GM18858 (cell line): ENCODE data around the gene MRPL44.
A peak's percentile ranks its signal among the peaks of the same experiment; 100 is the strongest.

Experiments
- ATAC-seq: cut with Tn5 transposase; IDR thresholded peaks from one replicate; pipeline ENCODE4 v1.9.1; 2021; ENCODE audit not compliant: unreplicated experiment

MRPL44 gene

GRCh38 chr2:223957092-223957851 lies at the start of gene MRPL44:
Gene MRPL44, plus strand, starts transcription at chr2:223957463. Its CDS starts 10 bp downstream, at chr2:223957473.
- ATAC-seq = peak; percentile 69

GRCh38 chr2:223908304-223908998 lies 48.8 kb upstream of the MRPL44 start:
- ATAC-seq = no peak

- ATAC-seq = no peak
These were observed 48.1 kb upstream of the MRPL44 start for GRCh38 chr2:223909001-223909741.

- ATAC-seq = no peak
These were observed 42.9 kb upstream of the MRPL44 start for GRCh38 chr2:223914324-223914723.

- no peak for ATAC-seq
These were observed 42.2 kb upstream of the MRPL44 start for GRCh38 chr2:223915071-223915470.

GRCh38 chr2:223916181-223916920 lies 40.9 kb upstream of the MRPL44 start:
- ATAC-seq = no peak

GRCh38 chr2:223918671-223919134 lies 38.6 kb upstream of the MRPL44 start:
- no peak for ATAC-seq

GRCh38 chr2:223920109-223920508 lies 37.2 kb upstream of the MRPL44 start:
- no peak for ATAC-seq

- no peak for ATAC-seq
These were observed 36.1 kb upstream of the MRPL44 start for GRCh38 chr2:223921204-223921603.

- no peak for ATAC-seq
These were observed 35.0 kb upstream of the MRPL44 start for GRCh38 chr2:223922308-223922707.

- no peak for ATAC-seq
These were observed 33.3 kb upstream of the MRPL44 start for GRCh38 chr2:223923976-223924375.

GRCh38 chr2:223925106-223925505 lies 32.2 kb upstream of the MRPL44 start:
- no peak for ATAC-seq

GRCh38 chr2:223928113-223929006 lies 28.9 kb upstream of the MRPL44 start:
- no peak for ATAC-seq

- no peak for ATAC-seq
These were observed 27.6 kb upstream of the MRPL44 start for GRCh38 chr2:223929571-223930102.

- ATAC-seq = no peak
These were observed 26.9 kb upstream of the MRPL44 start for GRCh38 chr2:223930103-223930976.

- ATAC-seq = no peak
These were observed 24.2 kb upstream of the MRPL44 start for GRCh38 chr2:223932816-223933800.

GRCh38 chr2:223934870-223935269 lies 22.4 kb upstream of the MRPL44 start:
- no peak for ATAC-seq
